ENCODE measurements around the gene LRRC47. TPM values are rescaled to one million over a fixed set of nuclear protein-coding genes. Genes with fewer than 3 reads are reported as not detected.
"Not testable (repeated sequence)": the region's sequence is repeated elsewhere in the genome, so short reads cannot be mapped to it uniquely, and the experiment has no call there.

LRRC47 gene
- polyA plus RNA-seq, 1 experiment = 17.7 TPM

- TF ChIP-seq, protein P1, sequence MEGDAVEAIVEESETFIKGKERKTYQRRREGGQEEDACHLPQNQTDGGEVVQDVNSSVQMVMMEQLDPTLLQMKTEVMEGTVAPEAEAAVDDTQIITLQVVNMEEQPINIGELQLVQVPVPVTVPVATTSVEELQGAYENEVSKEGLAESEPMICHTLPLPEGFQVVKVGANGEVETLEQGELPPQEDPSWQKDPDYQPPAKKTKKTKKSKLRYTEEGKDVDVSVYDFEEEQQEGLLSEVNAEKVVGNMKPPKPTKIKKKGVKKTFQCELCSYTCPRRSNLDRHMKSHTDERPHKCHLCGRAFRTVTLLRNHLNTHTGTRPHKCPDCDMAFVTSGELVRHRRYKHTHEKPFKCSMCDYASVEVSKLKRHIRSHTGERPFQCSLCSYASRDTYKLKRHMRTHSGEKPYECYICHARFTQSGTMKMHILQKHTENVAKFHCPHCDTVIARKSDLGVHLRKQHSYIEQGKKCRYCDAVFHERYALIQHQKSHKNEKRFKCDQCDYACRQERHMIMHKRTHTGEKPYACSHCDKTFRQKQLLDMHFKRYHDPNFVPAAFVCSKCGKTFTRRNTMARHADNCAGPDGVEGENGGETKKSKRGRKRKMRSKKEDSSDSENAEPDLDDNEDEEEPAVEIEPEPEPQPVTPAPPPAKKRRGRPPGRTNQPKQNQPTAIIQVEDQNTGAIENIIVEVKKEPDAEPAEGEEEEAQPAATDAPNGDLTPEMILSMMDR (IDR thresholded peaks at IDR 0.05; ENCODE audit: insufficient read depth, low read depth, low read length) = no peak
- POLR2A ChIA-PET = no interaction called here
- CTCF ChIA-PET = interaction anchor here (0.6 to 1.2 kb wide), 2 partner anchors 28 to 1667 kb away, joined by 3 to 5 read pairs; no protein-coding TSS in a partner anchor
- Histone ChIP-seq H3K4me3 (ENCODE audit: low read depth, low read length) (no peak within 1 kb of the TSS), H3K36me3 (ENCODE audit: control insufficient read depth, insufficient read depth, low read length) (no peaks in the 10 kb centered on the region), H3K27me3 (ENCODE audit: control insufficient read depth, insufficient read depth, low read length) (peaks cover 12% of the 10 kb centered on the region)
- no peak for DNase-seq (ENCODE audit: low read depth)
These were observed 43.8 kb downstream of the LRRC47 start, which contains the start of gene CCDC27 for GRCh38 chr1:3752400-3752945. Gene CCDC27 (plus strand): TSS chr1:3752450. CDS start chr1:3752482, 32 bp downstream.

- Histone ChIP-seq H3K27me3 (ENCODE audit: control insufficient read depth, insufficient read depth, low read length) (peaks cover 9% of the 10 kb centered on the region), H3K4me3 (ENCODE audit: low read depth, low read length) (no peak overlapping the region), H3K36me3 (ENCODE audit: control insufficient read depth, insufficient read depth, low read length) (peaks cover 1% of the 10 kb centered on the region; the same call in 1 of the 2 replicates)
- TF ChIP-seq, protein P1 (IDR thresholded peaks at IDR 0.05; ENCODE audit: insufficient read depth, low read depth, low read length) = no peak
- ChIA-PET CTCF (no interaction called here), POLR2A (no interaction called here)
- no peak for DNase-seq (ENCODE audit: low read depth)
These were observed 45.6 kb downstream of the LRRC47 start for GRCh38 chr1:3750741-3751140.

DNA sequence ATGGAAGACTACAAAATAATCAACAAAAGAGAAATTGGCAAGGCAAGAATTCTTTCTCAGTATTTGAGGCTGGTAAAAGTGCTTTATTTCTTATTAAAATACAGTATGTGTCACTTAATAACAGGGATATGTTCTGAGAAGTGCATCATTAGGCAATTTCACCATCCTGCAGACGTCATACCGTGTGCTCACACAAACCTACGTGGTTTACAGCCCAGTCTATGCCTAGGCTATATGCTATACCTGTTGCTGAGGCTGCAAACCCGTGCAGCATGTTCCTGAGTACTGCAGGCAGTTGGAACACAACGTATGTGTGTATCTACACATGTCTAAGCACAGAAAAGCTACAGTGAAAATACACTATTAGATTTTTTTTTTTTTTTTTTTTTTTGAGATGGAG is 46.8 kb downstream of the LRRC47 start:
- H3K4me3 ChIP-seq (ENCODE audit: low read depth, low read length) = no peak overlapping the region
- POLR2A ChIA-PET = no interaction called here
- peaks cover 7% of the 10 kb centered on the region for H3K27me3 ChIP-seq (ENCODE audit: control insufficient read depth, insufficient read depth, low read length)
- peaks cover 1% of the 10 kb centered on the region for H3K36me3 ChIP-seq (ENCODE audit: control insufficient read depth, insufficient read depth, low read length)
- TF ChIP-seq, protein P1 (IDR thresholded peaks at IDR 0.05; ENCODE audit: insufficient read depth, low read depth, low read length) = no peak
- DNase-seq (ENCODE audit: low read depth) = no peak
- CTCF ChIA-PET = no interaction called here

GRCh38 chr1:3748316-3748900 is 47.9 kb downstream of the LRRC47 start:
- H3K27me3 ChIP-seq (ENCODE audit: control insufficient read depth, insufficient read depth, low read length); POLR2A ChIA-PET; H3K36me3 ChIP-seq (ENCODE audit: control insufficient read depth, insufficient read depth, low read length); H3K4me3 ChIP-seq (ENCODE audit: low read depth, low read length); DNase-seq (ENCODE audit: low read depth): not testable (repeated sequence)
- CTCF ChIA-PET = interaction anchor here (1.2 to 1.4 kb wide), 2 partner anchors 24 to 295 kb away, joined by 3 read pairs; no protein-coding TSS in a partner anchor

- ChIA-PET CTCF (interaction anchor here (1.2 to 1.4 kb wide), 2 partner anchors 23 to 295 kb away, joined by 3 read pairs; no protein-coding TSS in a partner anchor), POLR2A (no interaction called here)
- TF ChIP-seq, protein P1 (IDR thresholded peaks at IDR 0.05; ENCODE audit: insufficient read depth, low read depth, low read length) = no peak
- H3K36me3 ChIP-seq (ENCODE audit: control insufficient read depth, insufficient read depth, low read length) = peaks cover 1% of the 10 kb centered on the region
- peaks cover 5% of the 10 kb centered on the region; the same call in 1 of the 2 replicates for H3K27me3 ChIP-seq (ENCODE audit: control insufficient read depth, insufficient read depth, low read length)
- peak overlapping the region; percentile 57 for H3K4me3 ChIP-seq (ENCODE audit: low read depth, low read length)
- DNase-seq (ENCODE audit: low read depth) = no peak
These were observed 48.4 kb downstream of the LRRC47 start for GRCh38 chr1:3747903-3748302.

All from BJ (cell line).